Mucosa of stomach (tissue), 1 donor: ENCODE measurements around the gene RALGPS1.

Source experiments
- H3K27me3 ChIP-seq: one replicate; pipeline ENCODE4 v1.7.0; 2013; ENCODE audit warnings: mild to moderate bottlenecking, low read length; ENCODE audit not compliant: control insufficient read depth, insufficient read depth
- H3K36me3 ChIP-seq: one replicate; pipeline ENCODE4 v1.7.0; 2013; ENCODE audit warnings: low read length; ENCODE audit not compliant: control insufficient read depth, insufficient read depth
- H3K4me1 ChIP-seq: one replicate; pipeline ENCODE4 v1.7.0; 2013; ENCODE audit warnings: mild to moderate bottlenecking, low read length; ENCODE audit not compliant: control insufficient read depth, insufficient read depth
- H3K4me3 ChIP-seq: one replicate; pipeline ENCODE4 v1.7.0; 2013; ENCODE audit warnings: low read length
- H3K9ac ChIP-seq: one replicate; pipeline ENCODE4 v1.7.0; 2013; ENCODE audit warnings: mild to moderate bottlenecking, low read length, moderate library complexity
- H3K9me3 ChIP-seq: one replicate; pipeline ENCODE4 v1.7.0; 2013; ENCODE audit warnings: mild to moderate bottlenecking, low read length, moderate library complexity; ENCODE audit not compliant: control insufficient read depth
- donor health status: Pancreatic carcinoma.

Gene RALGPS1

GRCh38 chr9:126915846-126916543, 1.4 kb downstream of the RALGPS1 start:
- Histone ChIP-seq H3K36me3 (no peaks in the 10 kb centered on the region), H3K9ac (peak overlapping the region; percentile 66)

GRCh38 chr9:126916909-126917308, 2.3 kb downstream of the RALGPS1 start:
- peaks cover 42% of the 10 kb centered on the region for H3K4me1 ChIP-seq
- H3K4me3 ChIP-seq = no peak overlapping the region
- no peaks in the 10 kb centered on the region for H3K36me3 ChIP-seq
- no peaks in the 10 kb centered on the region for H3K9me3 ChIP-seq
- H3K9ac ChIP-seq = no peak overlapping the region
- H3K27me3 ChIP-seq = no peaks in the 10 kb centered on the region

More at GRCh38 chr9:126915846-126916543, 1.4 kb downstream of the RALGPS1 start:
- Histone ChIP-seq H3K4me1 (peaks cover 42% of the 10 kb centered on the region), H3K9me3 (no peaks in the 10 kb centered on the region), H3K27me3 (no peaks in the 10 kb centered on the region), H3K4me3 (peak overlapping the region; percentile 44)

- Histone ChIP-seq H3K9ac (no peak overlapping the region), H3K27me3 (no peaks in the 10 kb centered on the region), H3K9me3 (no peaks in the 10 kb centered on the region), H3K4me1 (peaks cover 47% of the 10 kb centered on the region), H3K36me3 (no peaks in the 10 kb centered on the region), H3K4me3 (no peak overlapping the region)
These were observed 4.6 kb downstream of the RALGPS1 start for GRCh38 chr9:126919193-126919592.

GRCh38 chr9:126925876-126926275, 11.3 kb downstream of the RALGPS1 start:
- H3K4me3 ChIP-seq = no peak overlapping the region
- H3K9ac ChIP-seq = no peak overlapping the region
- no peaks in the 10 kb centered on the region for H3K36me3 ChIP-seq
- H3K4me1 ChIP-seq = peaks cover 36% of the 10 kb centered on the region
- H3K9me3 ChIP-seq = no peaks in the 10 kb centered on the region
- H3K27me3 ChIP-seq = no peaks in the 10 kb centered on the region

GRCh38 chr9:126926364-126926763, 11.8 kb downstream of the RALGPS1 start:
- Histone ChIP-seq H3K4me1 (peaks cover 36% of the 10 kb centered on the region), H3K9me3 (no peaks in the 10 kb centered on the region), H3K36me3 (no peaks in the 10 kb centered on the region), H3K4me3 (no peak overlapping the region), H3K9ac (no peak overlapping the region), H3K27me3 (no peaks in the 10 kb centered on the region)

GRCh38 chr9:126927419-126927818, 12.8 kb downstream of the RALGPS1 start:
- Histone ChIP-seq H3K27me3 (no peaks in the 10 kb centered on the region), H3K9ac (no peak overlapping the region), H3K36me3 (no peaks in the 10 kb centered on the region), H3K9me3 (no peaks in the 10 kb centered on the region), H3K4me1 (peaks cover 36% of the 10 kb centered on the region), H3K4me3 (no peak overlapping the region)

- Histone ChIP-seq H3K9ac (no peak overlapping the region), H3K4me1 (peaks cover 6% of the 10 kb centered on the region), H3K27me3 (no peaks in the 10 kb centered on the region), H3K9me3 (no peaks in the 10 kb centered on the region), H3K36me3 (no peaks in the 10 kb centered on the region), H3K4me3 (no peak overlapping the region)
These were observed 18.3 kb downstream of the RALGPS1 start for GRCh38 chr9:126932871-126933321.

GRCh38 chr9:126933334-126933980, 18.9 kb downstream of the RALGPS1 start:
- H3K4me1 ChIP-seq = peaks cover 8% of the 10 kb centered on the region
- H3K4me3 ChIP-seq = no peak overlapping the region
- H3K27me3 ChIP-seq = no peaks in the 10 kb centered on the region
- no peaks in the 10 kb centered on the region for H3K36me3 ChIP-seq
- no peaks in the 10 kb centered on the region for H3K9me3 ChIP-seq
- no peak overlapping the region for H3K9ac ChIP-seq

- H3K36me3 ChIP-seq = no peaks in the 10 kb centered on the region
- H3K9me3 ChIP-seq = no peaks in the 10 kb centered on the region
- H3K4me3 ChIP-seq = no peak overlapping the region
- H3K27me3 ChIP-seq = no peaks in the 10 kb centered on the region
- H3K4me1 ChIP-seq = peaks cover 18% of the 10 kb centered on the region
- H3K9ac ChIP-seq = no peak overlapping the region
These were observed 19.9 kb downstream of the RALGPS1 start for GRCh38 chr9:126934441-126934840.

GRCh38 chr9:126935630-126936029, 21.0 kb downstream of the RALGPS1 start:
- no peaks in the 10 kb centered on the region for H3K27me3 ChIP-seq
- no peaks in the 10 kb centered on the region for H3K36me3 ChIP-seq
- H3K4me1 ChIP-seq = peaks cover 21% of the 10 kb centered on the region
- no peaks in the 10 kb centered on the region for H3K9me3 ChIP-seq
- no peak overlapping the region for H3K4me3 ChIP-seq
- H3K9ac ChIP-seq = no peak overlapping the region

- Histone ChIP-seq H3K4me1 (peaks cover 21% of the 10 kb centered on the region), H3K27me3 (no peaks in the 10 kb centered on the region), H3K9ac (no peak overlapping the region)
These were observed 22.9 kb downstream of the RALGPS1 start for GRCh38 chr9:126937444-126937843.

GRCh38 chr9:126938327-126938726, 23.7 kb downstream of the RALGPS1 start:
- Histone ChIP-seq H3K36me3 (no peaks in the 10 kb centered on the region), H3K9me3 (no peaks in the 10 kb centered on the region), H3K4me1 (peaks cover 20% of the 10 kb centered on the region), H3K27me3 (no peaks in the 10 kb centered on the region), H3K9ac (no peak overlapping the region), H3K4me3 (no peak overlapping the region)

More at GRCh38 chr9:126937444-126937843, 22.9 kb downstream of the RALGPS1 start:
- Histone ChIP-seq H3K36me3 (no peaks in the 10 kb centered on the region), H3K4me3 (no peak overlapping the region), H3K9me3 (no peaks in the 10 kb centered on the region)
